Measurements from ENCODE around the gene PELI2. TPM values are rescaled to one million over a fixed set of nuclear protein-coding genes. Genes with fewer than 3 reads are reported as not detected.

Gene PELI2
- total RNA-seq, 1 experiment from 2014 or later: 2.0 TPM

DNA sequence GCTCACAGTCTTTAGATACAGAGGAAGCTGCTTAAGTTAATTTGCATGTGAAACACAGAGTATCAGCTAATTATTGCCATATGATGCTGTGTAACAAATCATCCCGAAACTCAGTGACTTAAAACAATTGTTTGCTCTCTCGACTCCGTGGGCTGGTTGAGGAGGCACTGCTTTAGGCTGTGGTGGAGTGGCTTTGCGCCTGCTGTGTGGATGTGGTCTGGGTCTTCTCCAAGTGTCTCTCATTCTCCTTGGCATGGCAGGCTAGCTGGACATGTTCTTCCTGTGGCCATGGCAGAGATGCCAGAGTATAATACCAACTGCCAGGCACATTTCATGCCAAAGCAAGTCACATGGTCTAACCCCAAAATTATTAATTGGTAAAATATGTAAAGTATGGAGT is 40.9 kb downstream of the PELI2 start:
- CTCF ChIA-PET: no interaction called here
- intact Hi-C loops (cut with micrococcal nuclease): no loop called here
- no TSS peak for BruUV-seq (replicated peaks)
- POLR2A ChIA-PET: no interaction called here
- RAD21 ChIA-PET (ENCODE audit: low non-redundant PET in 1 of 2, low total read pairs in 2 of 2, uncharacterized antibody in 2 of 2, unreplicated experiment in 2 of 2): no interaction called here
- Histone ChIP-seq H3K4me1 (ENCODE audit: control insufficient read depth in 1 of 2, insufficient read depth in 2 of 2, low read length in 2 of 2) (no peaks in the 10 kb centered on the region), H3K36me3 (ENCODE audit: control insufficient read depth in 1 of 2, insufficient read depth in 2 of 2, low read length in 2 of 2) (no peaks in the 10 kb centered on the region), H3K9ac (ENCODE audit: low read length) (no peak overlapping the region), H4K20me1 (ENCODE audit: insufficient read depth) (no peaks in the 10 kb centered on the region; the same call in 1 of the 2 replicates), H3K9me3 (ENCODE audit: control insufficient read depth in 1 of 2, insufficient read depth in 1 of 2, low read depth in 1 of 2, low read length in 2 of 2) (no peaks in the 10 kb centered on the region; a peak in 1 of 4 replicates), H3K4me2 (ENCODE audit: low read length) (no peak overlapping the region), H3K79me2 (ENCODE audit: insufficient read depth, low read length) (no peaks in the 10 kb centered on the region), H3K4me3 (replicated peaks in 1 of 2; ENCODE audit: low read depth in 1 of 2, low read length in 2 of 2) (no peak overlapping the region), H3K27me3 (ENCODE audit: insufficient read depth, low read length) (no peaks in the 10 kb centered on the region), H3K27ac (ENCODE audit: low read depth, low read length) (no peak overlapping the region), H3K9me2 (ENCODE audit: insufficient read depth) (no peaks in the 10 kb centered on the region), H2AFZ (ENCODE audit: low read depth, low read length, poor library complexity, severe bottlenecking) (no peak overlapping the region)
- DNase-seq (ENCODE audit: low read depth, low spot score): no peak
- TF ChIP-seq ZNF274 (IDR thresholded peaks at IDR 0.05; ENCODE audit: low read depth, low read length): no peak
- no peak for ATAC-seq

DNA sequence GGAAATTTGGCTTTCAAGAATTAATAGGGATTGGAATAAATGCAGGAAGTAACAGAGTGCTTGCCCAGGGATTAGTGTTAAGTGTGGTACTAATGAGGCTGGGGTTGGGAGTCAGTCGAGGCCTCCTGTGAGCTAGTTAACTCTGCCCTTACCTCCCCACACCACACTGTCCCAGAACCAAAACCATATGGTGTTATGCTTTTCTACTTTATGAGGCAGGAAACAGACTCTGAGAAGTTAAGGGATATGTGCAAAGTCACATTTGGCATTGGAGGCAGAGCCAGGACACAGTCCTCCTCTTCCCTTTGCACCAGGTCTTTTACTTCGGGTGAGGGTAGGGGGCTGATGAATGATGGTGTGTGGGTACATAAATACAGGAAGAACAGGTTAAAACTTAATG is 41.9 kb downstream of the PELI2 start:
- POLR2A ChIA-PET: no interaction called here
- TF ChIP-seq POLR2AphosphoS5 (IDR thresholded peaks at IDR 0.05; ENCODE audit: low read depth, low read length) (no peak), EZH2 (IDR thresholded peaks at IDR 0.05) (no peak), ZNF274 (IDR thresholded peaks at IDR 0.05; ENCODE audit: low read depth, low read length) (no peak), POLR2A (IDR thresholded peaks at IDR 0.05; ENCODE audit: borderline replicate concordance, extremely low read depth, insufficient read depth, insufficient read length) (no peak), FOSL1 (IDR thresholded peaks at IDR 0.05; ENCODE audit: low read depth) (no peak), YY1 (IDR thresholded peaks at IDR 0.05; ENCODE audit: extremely low read depth, insufficient replicate concordance, low read depth, low read length) (no peak), EZH2phosphoT487 (IDR thresholded peaks at IDR 0.05; ENCODE audit: borderline replicate concordance) (no peak), SIN3A (IDR thresholded peaks at IDR 0.05; ENCODE audit: low read depth) (no peak), CEBPB (IDR thresholded peaks at IDR 0.05; ENCODE audit: low read depth) (no peak), RAD21 (IDR thresholded peaks at IDR 0.05; ENCODE audit: low read depth) (no peak), CBX3 (IDR thresholded peaks at IDR 0.05; ENCODE audit: low read depth) (no peak), TCF7L2 (IDR thresholded peaks at IDR 0.05; ENCODE audit: borderline replicate concordance, extremely low read depth, insufficient read depth, insufficient read length) (no peak), ZFX (IDR thresholded peaks at IDR 0.05) (no peak)
- TF ChIP-seq, protein P1, sequence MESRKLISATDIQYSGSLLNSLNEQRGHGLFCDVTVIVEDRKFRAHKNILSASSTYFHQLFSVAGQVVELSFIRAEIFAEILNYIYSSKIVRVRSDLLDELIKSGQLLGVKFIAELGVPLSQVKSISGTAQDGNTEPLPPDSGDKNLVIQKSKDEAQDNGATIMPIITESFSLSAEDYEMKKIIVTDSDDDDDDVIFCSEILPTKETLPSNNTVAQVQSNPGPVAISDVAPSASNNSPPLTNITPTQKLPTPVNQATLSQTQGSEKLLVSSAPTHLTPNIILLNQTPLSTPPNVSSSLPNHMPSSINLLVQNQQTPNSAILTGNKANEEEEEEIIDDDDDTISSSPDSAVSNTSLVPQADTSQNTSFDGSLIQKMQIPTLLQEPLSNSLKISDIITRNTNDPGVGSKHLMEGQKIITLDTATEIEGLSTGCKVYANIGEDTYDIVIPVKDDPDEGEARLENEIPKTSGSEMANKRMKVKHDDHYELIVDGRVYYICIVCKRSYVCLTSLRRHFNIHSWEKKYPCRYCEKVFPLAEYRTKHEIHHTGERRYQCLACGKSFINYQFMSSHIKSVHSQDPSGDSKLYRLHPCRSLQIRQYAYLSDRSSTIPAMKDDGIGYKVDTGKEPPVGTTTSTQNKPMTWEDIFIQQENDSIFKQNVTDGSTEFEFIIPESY (IDR thresholded peaks at IDR 0.05; ENCODE audit: extremely low read depth, insufficient replicate concordance, low read length): no peak
- TF ChIP-seq, protein P2, sequence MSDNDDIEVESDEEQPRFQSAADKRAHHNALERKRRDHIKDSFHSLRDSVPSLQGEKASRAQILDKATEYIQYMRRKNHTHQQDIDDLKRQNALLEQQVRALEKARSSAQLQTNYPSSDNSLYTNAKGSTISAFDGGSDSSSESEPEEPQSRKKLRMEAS (IDR thresholded peaks at IDR 0.05): no peak
- TF ChIP-seq, protein P3, sequence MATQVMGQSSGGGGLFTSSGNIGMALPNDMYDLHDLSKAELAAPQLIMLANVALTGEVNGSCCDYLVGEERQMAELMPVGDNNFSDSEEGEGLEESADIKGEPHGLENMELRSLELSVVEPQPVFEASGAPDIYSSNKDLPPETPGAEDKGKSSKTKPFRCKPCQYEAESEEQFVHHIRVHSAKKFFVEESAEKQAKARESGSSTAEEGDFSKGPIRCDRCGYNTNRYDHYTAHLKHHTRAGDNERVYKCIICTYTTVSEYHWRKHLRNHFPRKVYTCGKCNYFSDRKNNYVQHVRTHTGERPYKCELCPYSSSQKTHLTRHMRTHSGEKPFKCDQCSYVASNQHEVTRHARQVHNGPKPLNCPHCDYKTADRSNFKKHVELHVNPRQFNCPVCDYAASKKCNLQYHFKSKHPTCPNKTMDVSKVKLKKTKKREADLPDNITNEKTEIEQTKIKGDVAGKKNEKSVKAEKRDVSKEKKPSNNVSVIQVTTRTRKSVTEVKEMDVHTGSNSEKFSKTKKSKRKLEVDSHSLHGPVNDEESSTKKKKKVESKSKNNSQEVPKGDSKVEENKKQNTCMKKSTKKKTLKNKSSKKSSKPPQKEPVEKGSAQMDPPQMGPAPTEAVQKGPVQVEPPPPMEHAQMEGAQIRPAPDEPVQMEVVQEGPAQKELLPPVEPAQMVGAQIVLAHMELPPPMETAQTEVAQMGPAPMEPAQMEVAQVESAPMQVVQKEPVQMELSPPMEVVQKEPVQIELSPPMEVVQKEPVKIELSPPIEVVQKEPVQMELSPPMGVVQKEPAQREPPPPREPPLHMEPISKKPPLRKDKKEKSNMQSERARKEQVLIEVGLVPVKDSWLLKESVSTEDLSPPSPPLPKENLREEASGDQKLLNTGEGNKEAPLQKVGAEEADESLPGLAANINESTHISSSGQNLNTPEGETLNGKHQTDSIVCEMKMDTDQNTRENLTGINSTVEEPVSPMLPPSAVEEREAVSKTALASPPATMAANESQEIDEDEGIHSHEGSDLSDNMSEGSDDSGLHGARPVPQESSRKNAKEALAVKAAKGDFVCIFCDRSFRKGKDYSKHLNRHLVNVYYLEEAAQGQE (IDR thresholded peaks at IDR 0.05; ENCODE audit: low read depth): no peak
- TF ChIP-seq, protein P4, sequence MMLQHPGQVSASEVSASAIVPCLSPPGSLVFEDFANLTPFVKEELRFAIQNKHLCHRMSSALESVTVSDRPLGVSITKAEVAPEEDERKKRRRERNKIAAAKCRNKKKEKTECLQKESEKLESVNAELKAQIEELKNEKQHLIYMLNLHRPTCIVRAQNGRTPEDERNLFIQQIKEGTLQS (IDR thresholded peaks at IDR 0.05): no peak

More for the DNA sequence above, 41.9 kb downstream of the PELI2 start:
- BruUV-seq (replicated peaks): no TSS peak
- Histone ChIP-seq H3K4me3 (replicated peaks in 1 of 2; ENCODE audit: low read depth in 1 of 2, low read length in 2 of 2) (no peak overlapping the region), H3K4me2 (ENCODE audit: low read length) (no peak overlapping the region), H3K9me3 (ENCODE audit: control insufficient read depth in 1 of 2, insufficient read depth in 1 of 2, low read depth in 1 of 2, low read length in 2 of 2) (no peaks in the 10 kb centered on the region; a peak in 1 of 4 replicates), H4K20me1 (ENCODE audit: insufficient read depth) (no peaks in the 10 kb centered on the region), H3K27ac (ENCODE audit: low read depth, low read length) (no peak overlapping the region), H3K36me3 (ENCODE audit: control insufficient read depth in 1 of 2, insufficient read depth in 2 of 2, low read length in 2 of 2) (no peaks in the 10 kb centered on the region), H3K9me2 (ENCODE audit: insufficient read depth) (no peaks in the 10 kb centered on the region), H2AFZ (ENCODE audit: low read depth, low read length, poor library complexity, severe bottlenecking) (no peak overlapping the region), H3K27me3 (ENCODE audit: insufficient read depth, low read length) (no peaks in the 10 kb centered on the region), H3K9ac (ENCODE audit: low read length) (no peak overlapping the region), H3K79me2 (ENCODE audit: insufficient read depth, low read length) (no peaks in the 10 kb centered on the region), H3K4me1 (ENCODE audit: control insufficient read depth in 1 of 2, insufficient read depth in 2 of 2, low read length in 2 of 2) (no peaks in the 10 kb centered on the region)
- DNase-seq (ENCODE audit: low read depth, low spot score) (no peak), ATAC-seq (no peak)
- ChIA-PET CTCF (no interaction called here), RAD21 (ENCODE audit: low non-redundant PET in 1 of 2, low total read pairs in 2 of 2, uncharacterized antibody in 2 of 2, unreplicated experiment in 2 of 2) (no interaction called here)
- intact Hi-C loops (cut with micrococcal nuclease): no loop called here
